IMR-90 (cell line): Measurements from ENCODE around the gene ZFAND4. TPM values are rescaled to one million over a fixed set of nuclear protein-coding genes. Genes with fewer than 3 reads are reported as not detected.

Experiments used
- ATAC-seq: fragments of 200-7000 bp; cut with Tn5 transposase; 2 replicates; pipeline ENCODE4 v1.9.1; 2020; ENCODE audit warnings: low read depth, mild to moderate bottlenecking, moderate library complexity
- BruUV-seq: library from RNA; stranded (reverse); fragments of 400-500 nt; replicated peaks from 2 replicates; lab custom pipeline; 2021; lab: Mats Ljungman, UMichigan
- CTCF ChIA-PET: fragments of 300-600 bp; formaldehyde crosslinking; extraction: SDS; loops from one replicate; lab custom pipeline; 2021; ENCODE audit warnings: antibody characterized with exemption; lab: Yijun Ruan, JAX
- POLR2A ChIA-PET: fragments of 300-600 bp; sonication (Branson Sonifier 250); formaldehyde crosslinking; loops from one replicate; lab custom pipeline; 2022; ENCODE audit warnings: antibody characterized with exemption; ENCODE audit not compliant: unreplicated experiment; lab: Charles Lee
- DNase-seq: peaks from one replicate; pipeline ENCODE4 v3.0.0; 2013
- H2AFZ ChIP-seq: replicated peaks from 2 replicates; pipeline ENCODE3; 2013; ENCODE audit warnings: low read length, mild to moderate bottlenecking; ENCODE audit not compliant: poor library complexity
- H2AK5ac ChIP-seq: 2 replicates; pipeline ENCODE4 v1.6.1; 2013; ENCODE audit warnings: low read depth, low read length, inconsistent platforms
- H2AK9ac ChIP-seq: replicated peaks from 2 replicates; pipeline ENCODE3; 2013; ENCODE audit warnings: mild to moderate bottlenecking, low read depth, low read length, moderate library complexity; ENCODE audit not compliant: poor library complexity
- H2BK120ac ChIP-seq: 2 replicates; pipeline ENCODE4 v1.6.1; 2013; ENCODE audit warnings: low read depth, low read length, inconsistent platforms
- H2BK15ac ChIP-seq: 3 replicates; pipeline ENCODE4 v1.6.1; 2013; ENCODE audit warnings: low read depth, low read length, inconsistent platforms
- H2BK20ac ChIP-seq: 2 replicates; pipeline ENCODE4 v1.6.1; 2013; ENCODE audit warnings: low read depth, mild to moderate bottlenecking, inconsistent platforms, low read length, moderate library complexity
- H2BK5ac ChIP-seq: 2 replicates; pipeline ENCODE4 v1.6.1; 2013; ENCODE audit warnings: mild to moderate bottlenecking, low read depth, low read length, inconsistent platforms; ENCODE audit not compliant: poor library complexity, severe bottlenecking
- H3K14ac ChIP-seq: replicated peaks from 2 replicates; pipeline ENCODE4 v1.6.1; 2013; ENCODE audit warnings: low read depth, low read length, inconsistent platforms
- H3K18ac ChIP-seq: 2 replicates; pipeline ENCODE4 v1.6.1; 2013; ENCODE audit warnings: low read depth, low read length, control low read depth
- H3K23ac ChIP-seq: 2 replicates; pipeline ENCODE4 v1.6.1; 2013; ENCODE audit warnings: low read depth, low read length, inconsistent platforms
- H3K27ac ChIP-seq: 2 replicates; pipeline ENCODE4 v1.5.1; 2013; ENCODE audit warnings: mild to moderate bottlenecking, control low read depth, low read length; ENCODE audit not compliant: insufficient read depth
- H3K27me3 ChIP-seq: 2 replicates; pipeline ENCODE4 v1.6.1; 2013; ENCODE audit warnings: low read length; ENCODE audit not compliant: control insufficient read depth, insufficient read depth
- H3K36me3 ChIP-seq: 2 replicates; pipeline ENCODE4 v1.6.1; 2013; ENCODE audit warnings: low read length, mixed read lengths; ENCODE audit not compliant: control insufficient read depth, insufficient read depth
- H3K4ac ChIP-seq: 2 replicates; pipeline ENCODE4 v1.6.1; 2013; ENCODE audit warnings: low read depth, low read length, inconsistent platforms
- H3K4me1 ChIP-seq: 2 replicates; pipeline ENCODE4 v1.6.1; 2013; ENCODE audit warnings: low read length, mixed read lengths; ENCODE audit not compliant: control insufficient read depth, insufficient read depth
- H3K4me2 ChIP-seq: 2 replicates; pipeline ENCODE4 v1.6.1; 2013; ENCODE audit warnings: low read depth, mild to moderate bottlenecking, control low read depth, low read length, moderate library complexity
- H3K4me3 ChIP-seq: 2 replicates; pipeline ENCODE4 v1.5.1; 2013; ENCODE audit warnings: low read depth, mild to moderate bottlenecking, control low read depth, low read length, moderate library complexity; ENCODE audit not compliant: insufficient read depth
- H3K56ac ChIP-seq: 2 replicates; pipeline ENCODE4 v1.6.1; 2013; ENCODE audit warnings: low read length, inconsistent platforms; ENCODE audit not compliant: insufficient read depth; ENCODE audit errors: extremely low read depth
- H3K79me1 ChIP-seq, 2 experiments: 2 replicates each; pipeline ENCODE4 v1.6.1; 2013; ENCODE audit warnings: low read length in 2 of 2, inconsistent platforms in 1 of 2, low read depth in 1 of 2
- H3K9ac ChIP-seq: 2 replicates; pipeline ENCODE4 v1.6.1; 2013; ENCODE audit warnings: low read depth, low read length, control low read depth
- H3K9me1 ChIP-seq: 2 replicates; pipeline ENCODE4 v1.6.1; 2013; ENCODE audit warnings: low read length, inconsistent platforms; ENCODE audit not compliant: insufficient read depth
- H3K9me3 ChIP-seq: 2 replicates; pipeline ENCODE4 v1.6.1; 2013; ENCODE audit warnings: low read length; ENCODE audit not compliant: control insufficient read depth, insufficient read depth
- H4K20me1 ChIP-seq: 2 replicates; pipeline ENCODE4 v1.6.1; 2013; ENCODE audit warnings: low read length, inconsistent platforms; ENCODE audit not compliant: insufficient read depth
- H4K5ac ChIP-seq: 2 replicates; pipeline ENCODE4 v1.6.1; 2013; ENCODE audit warnings: mild to moderate bottlenecking, low read depth, low read length, control low read depth
- H4K8ac ChIP-seq, 2 experiments: 2 replicates each; pipeline ENCODE4 v1.6.1; 2013; ENCODE audit warnings: low read depth in 2 of 2, low read length in 2 of 2, control low read depth in 1 of 2, inconsistent platforms in 1 of 2
- H4K91ac ChIP-seq: 2 replicates; pipeline ENCODE4 v1.6.1; 2013; ENCODE audit warnings: low read depth, low read length, inconsistent platforms; ENCODE audit not compliant: insufficient read depth
- BHLHE40 ChIP-seq: fragments of 150-350 bp; IDR thresholded peaks from 2 replicates; pipeline ENCODE4 v1.6.1; 2016; ENCODE audit warnings: mild to moderate bottlenecking, low read depth, low read length
- CHD1 ChIP-seq: IDR thresholded peaks from 2 replicates; pipeline ENCODE4 v1.6.1; 2012; ENCODE audit warnings: low read depth, low read length, improper control_type of control experiment
- FOS ChIP-seq: fragments of 150-350 bp; IDR thresholded peaks from 2 replicates; pipeline ENCODE4 v1.6.1; 2016; ENCODE audit warnings: low read depth, low read length
- MAFK ChIP-seq: IDR thresholded peaks from 2 replicates; pipeline ENCODE4 v1.6.1; 2012; ENCODE audit warnings: low read depth, low read length, improper control_type of control experiment
- MAZ ChIP-seq: IDR thresholded peaks from 2 replicates; pipeline ENCODE4 v1.6.1; 2012; ENCODE audit warnings: low read depth, mild to moderate bottlenecking, low read length, improper control_type of control experiment, moderate library complexity, borderline replicate concordance
- MXI1 ChIP-seq: IDR thresholded peaks from 2 replicates; pipeline ENCODE4 v1.6.1; 2012; ENCODE audit warnings: low read depth, mild to moderate bottlenecking, low read length, moderate library complexity, borderline replicate concordance
- POLR2A ChIP-seq: IDR thresholded peaks from 2 replicates; pipeline ENCODE4 v1.6.1; 2012; ENCODE audit warnings: mild to moderate bottlenecking, low read depth, low read length
- RAD21 ChIP-seq: IDR thresholded peaks from 2 replicates; pipeline ENCODE4 v1.6.1; 2012; ENCODE audit warnings: low read length, improper control_type of control experiment
- RCOR1 ChIP-seq: IDR thresholded peaks from 2 replicates; pipeline ENCODE4 v1.6.1; 2012; ENCODE audit warnings: mild to moderate bottlenecking, low read length, improper control_type of control experiment; ENCODE audit not compliant: insufficient replicate concordance
- RFX5 ChIP-seq: IDR thresholded peaks from 2 replicates; pipeline ENCODE4 v1.8.0; 2012; ENCODE audit warnings: low read depth, mild to moderate bottlenecking, low read length, moderate library complexity
- SMC3 ChIP-seq: fragments of 150-350 bp; IDR thresholded peaks from 2 replicates; pipeline ENCODE4 v1.6.1; 2016; ENCODE audit warnings: low read depth, mild to moderate bottlenecking, antibody characterized with exemption, low read length, moderate library complexity
- WGBS, 2 experiments: methylation state at CpG; one replicate each; pipeline versions ENCODE4 v1.1.5 to v1.1.7; 2013; ENCODE audit warnings: missing lambda C conversion rate in 2 of 2; ENCODE audit not compliant: insufficient read length in 1 of 2; ENCODE audit errors: extremely low coverage in 2 of 2; 5-methylcytosine and 5-hydroxymethylcytosine counted together
- dilution Hi-C: fragments of 300-500 bp; cut with HindIII; formaldehyde crosslinking; loops from one replicate; pipeline ENCODE4 v1.14.3; 2018; ENCODE audit warnings: low sequenced_read_pairs; ENCODE audit not compliant: unreplicated experiment
- in situ Hi-C: fragments of 300-500 bp; cut with MboI; formaldehyde crosslinking; loops from 3 replicates; pipeline ENCODE4 v1.14.3; 2019; ENCODE audit warnings: low sequenced_read_pairs, inconsistent platforms, mixed read lengths
- intact Hi-C: fragments of 100-400 bp; cut with micrococcal nuclease; formaldehyde crosslinking; loops from 2 replicates; pipeline ENCODE4 v1.10.0; 2022
- polyA plus RNA-seq, 3 experiments: library from polyadenylated mRNA; depleted of rRNA; stranded (reverse); fragments of >200 nt; gene quantifications; 2 replicates each; pipeline ENCODE4 v1.2.3, GENCODE V29; 2012; ENCODE audit warnings: low replicate concordance in 1 of 3
- total RNA-seq: library from RNA; depleted of rRNA; stranded (reverse); fragments of >200 nt; gene quantifications from 2 replicates; pipeline ENCODE4 v1.2.3, GENCODE V29; 2012
- TF ChIP-seq, protein P1 (sequence below): fragments of 150-350 bp; IDR thresholded peaks from 2 replicates; pipeline ENCODE4 v1.6.1; 2016; ENCODE audit warnings: low read depth, mild to moderate bottlenecking, low read length, moderate library complexity, borderline replicate concordance
- TF ChIP-seq, protein P2 (sequence below): conservative IDR thresholded peaks from 2 replicates; pipeline ENCODE4 v1.5.1; 2012; ENCODE audit warnings: mild to moderate bottlenecking, low read depth, low read length, improper control_type of control experiment

The ZFAND4 gene
- total and polyA plus RNA-seq, 2 of the 4 experiments (the other 2 are of a cell fraction): 2.0 to 3.4 TPM

DNA sequence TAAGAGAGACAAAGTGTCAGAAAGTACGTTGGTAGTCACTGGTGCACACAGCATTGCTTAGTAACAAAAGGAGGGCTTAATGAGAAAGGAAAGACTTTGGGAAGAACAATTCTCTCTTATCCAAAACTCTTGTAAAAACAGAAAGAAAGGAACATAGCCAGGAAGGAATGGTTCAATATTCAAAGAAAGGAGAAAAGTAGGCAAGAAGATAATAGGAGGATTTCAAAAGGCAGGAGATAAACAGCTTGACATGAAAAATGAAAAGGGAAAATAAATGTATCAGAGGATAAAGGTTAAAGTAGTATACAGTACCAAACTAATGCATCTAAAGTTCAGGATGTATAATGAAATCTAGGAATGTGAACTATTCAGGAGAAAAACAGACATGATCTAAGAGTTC is 20.1 kb downstream of the ZFAND4 start:
- H4K91ac ChIP-seq: no peak overlapping the region
- H3K14ac ChIP-seq: no peak overlapping the region
- no peak overlapping the region for H3K4me3 ChIP-seq
- no peak overlapping the region for H2AK9ac ChIP-seq
- no peak overlapping the region for H2BK20ac ChIP-seq
- DNase-seq: no peak
- no TSS peak for BruUV-seq
- no peak overlapping the region for H3K18ac ChIP-seq
- no peaks in the 10 kb centered on the region for H3K36me3 ChIP-seq
- no peaks in the 10 kb centered on the region for H3K27me3 ChIP-seq
- H3K4me2 ChIP-seq: no peak overlapping the region
- H3K27ac ChIP-seq: no peak overlapping the region
- TF ChIP-seq RCOR1: no peak
- no peak for TF ChIP-seq MAZ
- TF ChIP-seq MXI1: no peak
- no peak for TF ChIP-seq RFX5
- no peak for TF ChIP-seq MAFK
- TF ChIP-seq CHD1: no peak
- TF ChIP-seq, protein P1, sequence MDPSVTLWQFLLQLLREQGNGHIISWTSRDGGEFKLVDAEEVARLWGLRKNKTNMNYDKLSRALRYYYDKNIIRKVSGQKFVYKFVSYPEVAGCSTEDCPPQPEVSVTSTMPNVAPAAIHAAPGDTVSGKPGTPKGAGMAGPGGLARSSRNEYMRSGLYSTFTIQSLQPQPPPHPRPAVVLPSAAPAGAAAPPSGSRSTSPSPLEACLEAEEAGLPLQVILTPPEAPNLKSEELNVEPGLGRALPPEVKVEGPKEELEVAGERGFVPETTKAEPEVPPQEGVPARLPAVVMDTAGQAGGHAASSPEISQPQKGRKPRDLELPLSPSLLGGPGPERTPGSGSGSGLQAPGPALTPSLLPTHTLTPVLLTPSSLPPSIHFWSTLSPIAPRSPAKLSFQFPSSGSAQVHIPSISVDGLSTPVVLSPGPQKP: no peak
- TF ChIP-seq RAD21: no peak
- TF ChIP-seq FOS: no peak
- TF ChIP-seq, protein P2, sequence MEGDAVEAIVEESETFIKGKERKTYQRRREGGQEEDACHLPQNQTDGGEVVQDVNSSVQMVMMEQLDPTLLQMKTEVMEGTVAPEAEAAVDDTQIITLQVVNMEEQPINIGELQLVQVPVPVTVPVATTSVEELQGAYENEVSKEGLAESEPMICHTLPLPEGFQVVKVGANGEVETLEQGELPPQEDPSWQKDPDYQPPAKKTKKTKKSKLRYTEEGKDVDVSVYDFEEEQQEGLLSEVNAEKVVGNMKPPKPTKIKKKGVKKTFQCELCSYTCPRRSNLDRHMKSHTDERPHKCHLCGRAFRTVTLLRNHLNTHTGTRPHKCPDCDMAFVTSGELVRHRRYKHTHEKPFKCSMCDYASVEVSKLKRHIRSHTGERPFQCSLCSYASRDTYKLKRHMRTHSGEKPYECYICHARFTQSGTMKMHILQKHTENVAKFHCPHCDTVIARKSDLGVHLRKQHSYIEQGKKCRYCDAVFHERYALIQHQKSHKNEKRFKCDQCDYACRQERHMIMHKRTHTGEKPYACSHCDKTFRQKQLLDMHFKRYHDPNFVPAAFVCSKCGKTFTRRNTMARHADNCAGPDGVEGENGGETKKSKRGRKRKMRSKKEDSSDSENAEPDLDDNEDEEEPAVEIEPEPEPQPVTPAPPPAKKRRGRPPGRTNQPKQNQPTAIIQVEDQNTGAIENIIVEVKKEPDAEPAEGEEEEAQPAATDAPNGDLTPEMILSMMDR: no peak
- TF ChIP-seq POLR2A: no peak
- no peak for TF ChIP-seq SMC3
- TF ChIP-seq BHLHE40: no peak
- in situ Hi-C loops: no loop called here
- H2AK5ac ChIP-seq: no peak overlapping the region
- H2BK120ac ChIP-seq: no peak overlapping the region
- no peaks in the 10 kb centered on the region for H4K20me1 ChIP-seq
- H3K4me1 ChIP-seq: no peaks in the 10 kb centered on the region
- ATAC-seq: peak; percentile 56
- no peaks in the 10 kb centered on the region for H3K9me3 ChIP-seq
- CTCF ChIA-PET: no interaction called here
- H2BK5ac ChIP-seq: no peak overlapping the region
- H4K8ac ChIP-seq: no peak overlapping the region
- no peaks in the 10 kb centered on the region for H3K9me1 ChIP-seq
- no peak overlapping the region for H3K23ac ChIP-seq
- intact Hi-C loops: no loop called here
- dilution Hi-C loops: no loop called here
- no peak overlapping the region for H2AFZ ChIP-seq
- POLR2A ChIA-PET: no interaction called here
- no peak overlapping the region for H3K56ac ChIP-seq
- H3K9ac ChIP-seq: no peak overlapping the region
- no peak overlapping the region for H3K4ac ChIP-seq
- peaks cover 0 to 4% of the 10 kb centered on the region in 2 experiments; a peak in 1 of 4 replicates for H3K79me1 ChIP-seq
- no peak overlapping the region for H2BK15ac ChIP-seq
- no peak overlapping the region for H4K5ac ChIP-seq
- WGBS, 2 experiments: no CpG with 5 or more reads among the region's 1 CpG
